ENCODE data around the gene ZMIZ2.
"Not testable (repeated sequence)": the region's sequence is repeated elsewhere in the genome, so short reads cannot be mapped to it uniquely, and the experiment has no call there.

The ZMIZ2 gene

DNA sequence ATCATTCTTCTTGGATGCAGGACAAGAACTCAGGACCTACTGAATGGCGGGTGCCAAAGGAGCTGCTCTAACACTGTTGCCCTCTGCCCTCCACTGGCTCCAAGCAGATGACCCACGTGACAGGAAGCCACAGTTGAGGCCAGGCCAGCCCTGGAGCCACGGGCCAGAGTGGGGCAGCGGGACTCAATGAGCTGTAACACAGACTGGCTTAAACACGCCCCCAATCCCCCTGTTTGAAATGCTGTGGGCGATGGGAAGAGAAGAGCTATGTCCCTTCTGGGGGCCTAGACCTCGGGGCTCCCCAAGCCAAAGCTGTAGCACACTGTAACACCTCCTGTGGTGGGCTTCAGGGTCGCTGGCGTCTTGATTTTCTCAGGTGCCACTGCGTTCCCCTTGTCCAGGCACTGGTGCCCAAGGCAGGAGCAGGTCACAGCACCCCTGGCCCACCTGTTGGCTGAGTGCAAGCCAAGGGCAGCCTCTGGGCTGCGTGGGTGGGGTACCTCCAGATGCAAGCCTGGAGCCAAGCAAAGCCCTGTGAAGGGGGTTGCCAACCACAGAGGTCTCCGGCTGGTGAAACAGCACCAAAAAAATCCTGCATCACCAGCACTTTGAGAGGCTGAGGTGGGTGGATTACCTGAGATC, 18.6 kb upstream of the ZMIZ2 start:
- no peak for DNase-seq

DNA sequence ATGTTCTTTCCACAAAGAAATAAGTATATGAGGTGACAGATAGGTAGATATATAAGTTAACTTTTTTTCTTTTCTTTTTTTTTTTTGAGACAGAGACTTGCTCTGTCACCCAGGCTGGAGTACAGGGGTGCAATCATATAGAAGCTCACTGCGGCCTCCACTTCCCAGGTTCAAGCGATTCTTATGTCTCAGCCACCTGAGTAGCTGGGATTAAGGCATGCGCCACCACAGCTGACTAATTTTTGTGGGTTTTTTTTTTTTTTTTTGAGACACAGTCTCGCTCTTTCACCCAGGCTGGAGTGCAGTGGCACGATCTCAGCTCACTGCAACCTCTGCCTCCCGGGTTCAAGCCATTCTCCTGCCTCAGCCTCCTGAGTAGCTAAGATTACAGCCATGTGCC, 15.7 kb upstream of the ZMIZ2 start:
- DNase-seq, result not testable (repeated sequence)

DNA sequence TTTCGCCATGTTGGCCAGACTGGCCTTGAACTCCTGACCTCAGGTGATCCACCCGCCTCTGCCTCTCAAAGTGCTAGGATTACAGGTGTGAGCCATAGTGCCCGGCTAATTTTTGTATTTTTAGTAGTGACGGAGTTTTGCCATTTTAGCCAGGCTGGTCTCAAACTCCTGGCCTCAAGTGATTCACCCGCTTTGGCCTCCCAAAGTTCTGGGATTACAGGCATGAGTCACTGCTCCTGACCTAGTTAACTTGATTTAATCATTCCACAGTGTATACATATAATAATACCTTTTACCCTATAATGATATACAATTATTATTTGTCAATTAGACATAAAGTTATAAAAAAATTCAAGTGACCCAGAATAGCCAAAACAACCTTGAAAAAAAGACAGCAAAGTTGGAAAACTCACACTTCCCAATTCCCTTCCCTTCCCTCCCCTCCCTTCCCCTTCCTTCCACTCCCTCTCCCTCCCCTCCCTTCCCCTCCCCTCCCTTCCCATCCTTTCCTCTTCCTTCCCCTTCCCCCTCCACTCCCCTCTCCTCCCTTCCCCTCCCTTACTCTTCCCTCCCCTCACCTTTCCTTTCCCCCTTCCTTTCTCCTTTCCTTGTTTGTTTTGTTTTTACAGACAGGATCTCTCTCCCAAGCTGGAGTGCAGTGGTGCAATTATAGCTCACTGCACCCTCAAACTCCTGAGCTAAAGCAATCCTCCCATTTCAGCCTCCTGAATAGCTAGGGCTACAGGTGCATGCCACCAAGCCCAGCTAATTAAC, 14.8 kb upstream of the ZMIZ2 start:
- no peak for DNase-seq

- DNase-seq, result no peak
Observed at GRCh38 chr7:44735403-44736165, 13.1 kb upstream of the ZMIZ2 start.

DNA sequence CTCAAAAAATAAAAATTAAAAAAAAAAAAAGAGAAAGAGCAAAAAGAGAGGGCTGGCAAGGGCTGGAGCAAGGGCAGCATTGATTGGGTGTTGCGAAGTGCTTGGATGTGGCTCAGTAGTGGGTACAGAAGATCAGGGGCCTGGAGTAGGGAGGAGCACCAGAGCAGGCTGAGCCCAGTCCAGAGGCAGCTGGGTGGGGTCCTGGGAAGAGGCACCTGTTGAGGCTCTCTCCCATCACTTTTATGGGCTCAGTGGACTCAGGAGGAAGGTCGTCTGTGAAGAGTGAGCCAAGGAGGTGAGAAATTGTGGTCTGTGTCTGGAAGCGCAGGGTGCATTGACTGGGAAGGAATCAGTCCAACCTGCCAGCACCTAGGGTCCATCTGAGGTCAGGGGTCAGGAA, 11.8 kb upstream of the ZMIZ2 start:
- DNase-seq, result no peak

DNA sequence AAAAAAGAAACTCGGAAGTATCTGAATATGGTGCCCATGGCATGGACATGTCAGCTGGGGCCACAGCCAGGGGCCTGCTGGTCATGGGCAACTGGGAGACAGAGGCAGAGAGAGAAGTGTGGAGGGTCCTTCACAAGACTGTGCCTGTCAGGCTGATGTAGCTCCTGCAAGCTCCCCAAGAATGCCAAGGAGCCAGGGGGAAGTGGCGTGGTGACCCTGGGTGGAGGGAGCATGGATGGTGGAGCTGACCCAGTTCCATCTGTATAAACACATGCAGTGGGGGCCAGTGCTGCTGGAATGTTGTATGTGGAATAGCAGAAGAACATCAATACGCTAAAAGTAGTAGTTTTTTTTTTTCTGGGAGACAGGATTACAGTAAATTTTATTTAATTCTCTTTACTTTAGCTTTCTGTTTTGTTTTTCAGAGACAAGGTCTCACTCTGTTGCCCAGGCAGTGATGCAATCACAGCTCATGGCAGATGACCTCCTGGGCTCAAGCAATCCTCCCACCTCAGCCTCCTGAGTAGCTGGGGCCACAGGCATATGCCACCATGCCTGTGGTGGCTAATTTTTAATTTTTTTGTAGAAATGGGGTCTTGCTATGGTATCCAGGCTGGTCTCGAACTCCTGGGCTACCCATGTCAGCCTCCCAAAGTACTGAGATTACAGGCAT, 10.5 kb upstream of the ZMIZ2 start:
- DNase-seq, result no peak

- DNase-seq, result no peak
Observed at GRCh38 chr7:44738876-44739665, 9.6 kb upstream of the ZMIZ2 start.

GRCh38 chr7:44740055-44740454, 8.6 kb upstream of the ZMIZ2 start:
- DNase-seq, result no peak

GRCh38 chr7:44743750-44744149, 4.9 kb upstream of the ZMIZ2 start:
- DNase-seq, result no peak

DNA sequence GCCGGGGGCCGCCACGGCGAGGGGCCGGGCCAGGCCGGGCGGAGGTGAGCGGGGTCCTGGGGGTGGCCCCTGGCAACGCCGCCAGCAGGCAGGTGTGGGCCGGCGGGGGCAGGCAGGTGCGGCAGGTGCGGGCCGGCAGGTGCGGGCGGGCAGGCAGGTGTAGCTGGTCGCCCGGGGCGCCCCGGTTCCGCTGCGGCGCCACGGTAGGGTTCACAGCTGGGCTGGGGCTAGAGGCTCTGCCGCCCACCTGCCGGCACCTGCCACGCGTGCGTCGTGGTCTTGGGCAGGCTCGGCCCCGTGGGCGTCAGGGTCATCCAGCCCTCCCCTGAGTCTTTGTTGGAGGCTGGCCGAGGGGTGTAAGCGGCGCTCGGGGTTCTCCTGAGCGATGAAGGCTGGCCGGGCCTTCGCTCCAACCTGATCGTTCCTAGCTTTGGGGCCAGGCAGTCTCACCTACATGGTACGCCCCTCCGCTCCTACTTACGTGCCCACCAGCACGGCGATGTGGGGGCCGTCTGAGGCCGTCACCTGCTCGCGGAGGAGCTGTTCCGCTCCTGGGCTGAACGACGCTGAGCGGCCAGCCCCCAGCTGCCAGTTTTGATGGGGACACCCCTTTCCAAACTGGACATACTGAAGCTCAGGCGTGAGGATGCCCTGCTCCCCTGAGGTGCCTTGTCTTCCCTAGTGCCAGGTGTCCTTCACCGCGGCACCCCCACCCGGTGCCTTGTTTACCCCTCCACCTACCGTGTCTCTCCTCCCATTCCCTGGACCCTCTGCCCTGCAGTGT, 493 bp downstream of the ZMIZ2 start:
- DNase-seq, result no peak

DNA sequence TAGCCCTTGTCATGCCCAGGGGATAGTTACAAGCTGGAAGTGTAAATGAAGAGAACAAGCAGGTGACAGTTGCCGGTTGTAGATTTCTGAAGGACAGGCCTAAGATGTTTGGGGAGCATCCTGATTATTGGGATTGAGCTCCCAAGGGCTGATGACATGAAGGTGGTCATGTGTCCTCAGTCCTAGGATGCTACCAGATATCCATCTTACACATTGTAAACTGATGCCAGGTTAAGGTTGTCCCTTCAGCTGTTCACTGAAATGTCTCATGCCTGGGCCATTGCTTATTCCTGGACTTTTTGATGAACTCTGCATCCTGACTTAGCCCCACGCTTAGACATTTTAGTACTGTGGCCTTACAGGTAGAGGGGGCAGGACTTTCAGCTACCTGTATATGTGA, 1.3 kb downstream of the ZMIZ2 start:
- DNase-seq, result no peak

- DNase-seq, result no peak
Observed at GRCh38 chr7:44750424-44750823, 1.8 kb downstream of the ZMIZ2 start.

DNA sequence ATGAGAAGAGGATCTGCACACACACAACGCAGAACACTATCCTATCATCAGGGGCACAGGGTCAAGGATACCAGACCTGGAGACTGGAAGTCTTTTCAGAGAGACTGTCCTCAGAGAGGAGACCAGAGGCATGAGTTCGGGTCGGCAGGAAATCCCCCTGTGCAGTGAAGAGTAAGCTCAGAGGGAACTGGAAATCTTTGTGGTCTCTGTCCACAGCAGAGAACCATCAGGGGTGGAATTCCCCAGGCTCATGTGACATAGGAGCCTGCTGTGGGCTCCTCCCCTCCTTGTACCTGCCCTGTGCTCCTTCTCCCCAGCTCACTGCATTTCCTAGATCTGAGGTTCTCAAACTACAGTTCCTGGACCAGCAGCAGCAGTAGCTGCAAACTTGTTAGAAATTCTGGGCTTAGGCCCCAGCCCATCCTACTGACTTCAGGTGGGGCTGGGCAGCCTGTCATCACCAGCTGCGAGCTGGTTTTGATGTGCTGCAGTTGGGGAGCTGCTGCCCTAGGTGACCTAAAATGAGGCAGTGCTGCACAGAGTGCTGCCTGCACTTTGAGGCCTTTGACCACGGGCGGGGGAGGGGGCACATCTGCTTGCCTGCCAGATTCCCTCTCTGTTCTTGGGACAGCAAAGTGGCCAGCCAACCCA, 2.4 kb downstream of the ZMIZ2 start:
- DNase-seq, result no peak

- no peak for DNase-seq
Observed at GRCh38 chr7:44752822-44753221, 4.2 kb downstream of the ZMIZ2 start.

DNA sequence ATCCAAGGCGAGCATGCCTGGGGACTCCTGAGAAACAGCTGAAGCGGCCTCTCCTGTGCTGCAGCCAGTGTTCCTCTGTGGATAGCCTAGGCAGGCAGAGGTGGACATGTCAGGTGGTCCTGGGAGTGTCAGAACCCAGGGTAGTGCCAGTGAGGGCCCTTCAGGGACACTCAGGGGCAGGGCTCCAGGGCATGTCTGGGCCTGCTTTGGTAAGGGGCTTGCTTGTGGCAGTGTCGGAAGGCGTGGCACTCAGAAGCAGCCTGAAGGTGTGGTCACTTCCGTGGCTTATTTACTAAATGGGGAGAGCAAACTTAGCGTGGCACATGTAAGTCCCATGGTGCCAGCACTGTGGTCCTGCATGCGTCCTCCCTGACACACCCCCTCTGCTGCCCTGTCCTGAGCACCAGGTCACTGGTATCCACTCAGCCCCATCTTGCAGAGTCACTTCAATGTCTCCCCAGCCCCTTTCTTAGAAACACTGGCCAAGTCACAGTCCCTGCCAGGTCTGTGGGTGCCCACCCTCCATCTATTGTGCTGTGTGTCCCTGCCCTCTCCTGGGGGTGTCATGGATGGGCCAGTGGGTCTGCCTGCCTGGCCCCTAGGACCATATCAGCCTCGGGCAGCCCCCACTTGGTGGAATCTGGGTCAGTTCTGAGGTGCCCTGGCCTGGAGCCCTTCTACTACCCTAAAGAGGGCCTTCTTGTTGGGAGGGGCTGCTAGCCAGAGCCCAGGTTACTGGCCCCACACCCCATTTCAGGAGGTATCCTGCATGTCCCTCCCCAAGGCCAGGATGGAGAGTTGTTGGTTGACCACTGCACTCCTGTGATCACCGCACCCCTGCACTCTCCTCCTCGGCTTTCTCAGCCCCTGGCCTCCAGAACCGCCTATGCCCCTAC, 6.4 kb downstream of the ZMIZ2 start:
- no peak for DNase-seq

DNA sequence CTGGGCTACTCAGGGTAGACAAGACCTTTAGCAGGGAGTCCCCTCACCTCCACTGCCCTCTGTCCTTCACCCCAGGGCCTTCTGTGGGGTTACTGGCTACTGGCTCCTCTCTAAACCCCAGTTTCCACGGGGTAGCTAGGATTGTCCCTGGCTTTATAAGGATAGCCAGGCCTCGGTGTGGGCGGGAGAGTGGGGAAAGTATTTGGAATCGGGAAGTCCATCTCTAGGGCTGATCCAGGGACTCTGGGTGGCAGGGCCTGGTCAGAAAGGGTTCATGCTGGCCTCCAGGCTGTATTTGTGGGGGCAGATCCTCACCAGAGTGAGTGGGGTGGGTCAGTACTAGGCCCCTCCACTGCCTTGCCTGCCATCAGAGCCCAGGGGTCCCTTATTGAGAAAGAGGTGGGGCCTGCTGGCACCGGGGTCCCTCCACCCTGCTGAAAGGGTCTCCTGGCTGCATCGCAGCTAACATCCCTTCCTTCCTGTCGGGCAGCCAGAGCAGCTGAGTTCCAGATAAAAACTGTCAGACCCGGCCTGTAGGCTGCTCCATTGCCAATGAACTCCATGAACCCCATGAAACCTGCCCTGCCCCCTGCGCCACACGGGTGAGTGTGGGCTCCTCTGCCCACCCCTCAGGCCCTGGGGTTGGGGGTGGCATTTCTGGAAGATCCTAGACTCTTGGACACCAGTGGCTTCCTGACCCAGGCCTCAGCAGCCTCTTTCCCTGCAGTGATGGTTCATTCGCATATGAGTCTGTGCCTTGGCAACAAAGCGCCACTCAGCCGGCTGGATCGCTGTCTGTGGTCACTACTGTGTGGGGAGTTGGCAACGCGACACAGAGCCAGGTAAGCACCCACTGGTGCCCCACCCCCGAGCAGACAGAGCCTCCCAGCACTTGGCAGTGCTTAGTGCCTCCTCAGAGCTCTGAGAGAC, 7.3 kb downstream of the ZMIZ2 start:
- DNase-seq, result no peak

DNA sequence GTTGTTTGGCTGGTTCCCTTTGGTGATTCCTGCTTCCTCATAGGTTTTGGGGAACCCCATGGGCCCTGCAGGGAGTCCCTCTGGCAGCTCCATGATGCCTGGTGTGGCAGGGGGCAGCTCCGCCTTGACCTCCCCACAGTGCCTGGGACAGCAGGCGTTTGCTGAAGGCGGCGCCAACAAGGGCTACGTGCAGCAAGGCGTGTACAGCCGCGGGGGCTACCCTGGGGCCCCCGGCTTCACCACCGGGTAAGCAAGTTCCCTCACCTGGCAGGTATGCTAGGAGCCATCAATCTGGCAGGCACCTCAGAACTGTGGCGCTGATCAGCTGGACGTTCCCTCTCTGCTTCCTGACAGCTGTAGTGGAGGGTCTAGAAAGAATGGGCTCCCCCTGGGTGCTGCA, 8.3 kb downstream of the ZMIZ2 start:
- DNase-seq, result no peak

DNA sequence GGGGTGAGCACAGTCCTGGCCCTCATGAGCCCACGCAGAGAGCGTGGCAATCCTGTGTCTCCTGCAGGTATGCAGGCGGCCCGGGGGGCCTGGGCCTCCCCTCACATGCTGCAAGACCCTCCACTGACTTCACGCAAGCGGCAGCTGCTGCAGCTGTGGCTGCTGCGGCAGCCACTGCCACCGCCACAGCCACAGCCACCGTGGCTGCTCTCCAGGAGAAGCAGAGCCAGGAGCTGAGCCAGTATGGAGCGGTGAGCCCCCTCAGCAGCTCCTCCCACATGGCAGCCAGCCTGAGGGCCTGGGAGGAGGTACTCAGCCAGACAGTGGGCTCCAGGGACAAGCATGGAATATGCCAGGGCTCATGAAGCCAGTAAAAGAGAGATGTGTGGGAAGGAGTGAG, 8.7 kb downstream of the ZMIZ2 start:
- DNase-seq, result no peak

GRCh38 chr7:44757739-44758138, 9.1 kb downstream of the ZMIZ2 start:
- no peak for DNase-seq
